ENCODE results near the gene PLSCR4. TPM values are rescaled to one million over a fixed set of nuclear protein-coding genes. Genes with fewer than 3 reads are reported as not detected.

The PLSCR4 gene
- total and polyA plus RNA-seq, 2 donors (not counting 3 experiments of a cell fraction or from before 2014, with no cell fraction given) = 81.5 to 91.7 TPM

DNA sequence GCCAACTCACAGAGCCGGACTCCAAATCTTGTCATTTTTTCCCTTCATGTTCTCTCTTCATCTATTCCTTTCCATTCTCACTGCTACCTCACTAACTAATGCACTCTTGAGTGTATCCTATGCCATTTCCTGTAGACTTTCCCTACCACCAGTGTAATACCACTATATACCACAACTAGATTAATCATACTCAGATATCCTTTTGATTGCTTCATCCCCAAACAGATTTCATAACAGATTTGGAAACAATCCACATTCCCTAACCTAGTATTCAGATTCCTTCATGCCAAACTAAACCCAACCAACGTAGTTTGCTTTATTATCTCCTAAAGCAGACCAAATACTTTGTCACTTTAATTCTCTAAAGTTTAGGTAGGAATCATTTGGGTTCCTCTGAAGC, 87.3 kb downstream of the PLSCR4 start:
- ChIA-PET CTCF (interaction anchor here (0.9 to 8.3 kb wide), 3 partner anchors 25 to 163 kb away, joined by 3 to 115 read pairs (median 3); no protein-coding TSS in a partner anchor), POLR2A (no interaction called here)
- H2AFZ ChIP-seq (ENCODE audit: low read depth, low read length) = no peak overlapping the region
- peak; percentile 8 for FAIRE-seq
- dilution Hi-C loops (cut with MboI; ENCODE audit: extremely low pct_ligation_motif_present, low sequenced_read_pairs) = no loop called here
- H3K9me3 ChIP-seq (replicated peaks; ENCODE audit: control insufficient read depth, insufficient read depth, low read length) = no peaks in the 10 kb centered on the region
- peak; percentile 75 for DNase-seq (ENCODE audit: low read depth, low spot score)
- no peaks in the 10 kb centered on the region for H4K20me1 ChIP-seq (replicated peaks; ENCODE audit: control insufficient read depth, extremely low read depth, insufficient read depth, low read length)
- H3K36me3 ChIP-seq (ENCODE audit: control insufficient read depth in 2 of 2, extremely low read depth in 1 of 2, insufficient read depth in 2 of 2, low read length in 2 of 2) = no peaks in the 10 kb centered on the region
- H3K9me1 ChIP-seq (replicated peaks; ENCODE audit: control insufficient read depth, extremely low read depth, insufficient read depth, low read length) = no peaks in the 10 kb centered on the region
- no peak for TF ChIP-seq EZH2 (IDR thresholded peaks at IDR 0.05; ENCODE audit: borderline replicate concordance, low read depth, low read length, severe bottlenecking)
- TF ChIP-seq, protein P1, sequence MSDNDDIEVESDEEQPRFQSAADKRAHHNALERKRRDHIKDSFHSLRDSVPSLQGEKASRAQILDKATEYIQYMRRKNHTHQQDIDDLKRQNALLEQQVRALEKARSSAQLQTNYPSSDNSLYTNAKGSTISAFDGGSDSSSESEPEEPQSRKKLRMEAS (IDR thresholded peaks at IDR 0.05; ENCODE audit: insufficient read depth, insufficient read length) = no peak
- TF ChIP-seq, protein P2, sequence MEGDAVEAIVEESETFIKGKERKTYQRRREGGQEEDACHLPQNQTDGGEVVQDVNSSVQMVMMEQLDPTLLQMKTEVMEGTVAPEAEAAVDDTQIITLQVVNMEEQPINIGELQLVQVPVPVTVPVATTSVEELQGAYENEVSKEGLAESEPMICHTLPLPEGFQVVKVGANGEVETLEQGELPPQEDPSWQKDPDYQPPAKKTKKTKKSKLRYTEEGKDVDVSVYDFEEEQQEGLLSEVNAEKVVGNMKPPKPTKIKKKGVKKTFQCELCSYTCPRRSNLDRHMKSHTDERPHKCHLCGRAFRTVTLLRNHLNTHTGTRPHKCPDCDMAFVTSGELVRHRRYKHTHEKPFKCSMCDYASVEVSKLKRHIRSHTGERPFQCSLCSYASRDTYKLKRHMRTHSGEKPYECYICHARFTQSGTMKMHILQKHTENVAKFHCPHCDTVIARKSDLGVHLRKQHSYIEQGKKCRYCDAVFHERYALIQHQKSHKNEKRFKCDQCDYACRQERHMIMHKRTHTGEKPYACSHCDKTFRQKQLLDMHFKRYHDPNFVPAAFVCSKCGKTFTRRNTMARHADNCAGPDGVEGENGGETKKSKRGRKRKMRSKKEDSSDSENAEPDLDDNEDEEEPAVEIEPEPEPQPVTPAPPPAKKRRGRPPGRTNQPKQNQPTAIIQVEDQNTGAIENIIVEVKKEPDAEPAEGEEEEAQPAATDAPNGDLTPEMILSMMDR (IDR thresholded peaks at IDR 0.05; ENCODE audit: extremely low read depth in 1 of 2, insufficient read depth in 1 of 2, low read depth in 1 of 2, low read length in 2 of 2) = peak in 1 of 2 donors; percentile 12
- TF ChIP-seq FOS (IDR thresholded peaks at IDR 0.05; ENCODE audit: borderline replicate concordance, insufficient read depth, low read length) = peak; percentile 45
- TF ChIP-seq GATA2 (IDR thresholded peaks at IDR 0.05; ENCODE audit: insufficient read depth, insufficient read length, low read depth, low read length) = peak; percentile 79
- peak overlapping the region; percentile 71 for H3K27ac ChIP-seq (ENCODE audit: insufficient read depth, low read depth, low read length)
- BruUV-seq (replicated peaks) = no TSS peak
- peak overlapping the region; percentile 46 for H3K4me2 ChIP-seq (ENCODE audit: insufficient read depth, low read length)
- H3K79me2 ChIP-seq (ENCODE audit: control insufficient read depth, insufficient read depth, low read length) = peaks cover 49% of the 10 kb centered on the region
- intact Hi-C loops (cut with micrococcal nuclease) = no loop called here
- H3K27me3 ChIP-seq (ENCODE audit: control insufficient read depth in 2 of 2, insufficient read depth in 2 of 2, low read length in 2 of 2) = no peaks in the 10 kb centered on the region
- peak overlapping the region; percentile 29 for H3K9ac ChIP-seq (replicated peaks; ENCODE audit: extremely low read depth, insufficient read depth, low read length)
- peaks cover 61% of the 10 kb centered on the region for H3K4me1 ChIP-seq (ENCODE audit: control insufficient read depth, extremely low read depth, insufficient read depth, low read length)
- H3K4me3 ChIP-seq (replicated peaks in 1 of 3; ENCODE audit: insufficient read depth in 1 of 3, low read depth in 1 of 3, low read length in 3 of 3) = no peak overlapping the region
